Activated CD4-positive, alpha-beta T cell treated with anti-CD3 and anti-CD28 coated beads, Interleukin-10, Interleukin-2, amounts not matched to agents 100 ng/mL and 50 ng/mL, durations not matched to agents 16 hours and 8 hours (primary cell): ENCODE results near the gene ASPHD2.
A peak's percentile ranks its signal among the peaks of the same experiment; 100 is the strongest.

Experiments used
- DNase-seq: peaks from one replicate; pipeline ENCODE4 v3.0.0-alpha.2; 2020

ASPHD2 gene

DNA sequence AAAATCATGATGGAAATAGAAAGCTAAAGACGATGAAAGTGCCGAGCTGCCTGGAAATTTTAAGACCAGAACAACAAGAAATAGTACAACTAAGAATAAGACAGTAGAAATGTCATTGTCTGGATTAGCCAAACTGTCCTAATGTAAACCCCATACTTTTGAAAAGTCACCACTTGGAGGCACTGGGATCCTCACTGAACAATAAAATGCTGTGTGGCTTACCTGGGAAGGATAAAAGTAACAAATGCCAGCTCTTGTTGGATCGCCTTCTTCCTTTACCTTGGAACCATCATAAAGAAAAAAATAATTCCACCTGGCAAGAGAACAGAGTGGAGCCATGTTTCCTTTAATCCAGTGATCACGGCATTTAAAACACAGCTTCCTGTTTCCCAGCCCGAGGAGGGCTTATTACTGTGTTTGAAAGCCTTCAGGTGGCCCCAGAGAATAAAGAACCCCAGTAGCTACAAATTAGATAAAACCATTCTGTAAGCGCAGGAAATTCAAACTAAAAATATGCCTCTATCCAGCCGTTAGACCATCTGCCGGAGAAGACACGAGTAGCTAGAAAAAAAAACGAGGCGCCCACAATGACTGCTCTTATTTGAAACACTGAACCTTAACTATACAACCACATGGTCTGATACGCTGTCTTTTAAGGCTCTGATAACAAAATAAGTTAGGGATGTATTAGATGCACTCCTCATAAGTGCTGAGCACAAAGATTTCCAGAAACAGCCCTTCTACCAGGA is 50.2 kb downstream of the ASPHD2 start:
- peak; percentile 19 for DNase-seq

DNA sequence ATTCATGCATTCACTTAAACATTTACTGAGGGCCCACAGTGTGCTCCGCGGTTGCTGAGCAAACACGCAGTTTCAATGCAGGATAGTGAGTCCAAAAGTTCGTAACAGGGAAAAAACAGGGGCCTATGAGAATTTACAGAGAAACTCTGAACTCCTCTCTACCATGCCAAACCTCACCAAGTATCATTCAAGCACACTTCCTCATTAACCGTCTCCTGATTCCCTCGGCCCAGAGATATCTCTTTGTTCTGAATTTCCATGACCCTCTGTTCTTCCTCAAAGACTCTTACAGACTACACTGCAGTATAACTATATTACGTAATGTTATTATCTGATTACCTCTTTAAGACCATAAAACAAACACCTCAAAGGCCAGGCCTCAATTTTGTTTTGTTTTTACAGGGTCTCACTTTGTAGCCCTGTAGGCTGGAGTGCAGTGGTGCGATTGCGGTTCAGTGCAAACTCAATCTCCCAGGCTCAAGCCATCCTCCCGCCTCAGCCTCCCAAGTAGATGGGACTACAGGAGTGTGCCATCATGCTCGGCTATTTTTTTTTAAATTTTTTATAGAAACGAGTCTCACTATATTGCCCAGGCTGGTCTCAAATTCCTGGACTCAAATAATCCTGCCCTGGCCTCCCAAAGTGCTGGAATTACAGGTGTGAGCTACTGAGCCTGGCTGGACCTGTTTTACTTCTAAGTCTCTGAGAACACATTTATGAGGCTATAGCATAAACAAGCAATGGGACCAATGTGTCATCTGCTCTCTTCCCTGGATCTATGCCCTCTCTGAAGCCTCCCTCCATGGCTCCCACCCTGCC is 50.9 kb downstream of the ASPHD2 start:
- peak; percentile 26 for DNase-seq

DNA sequence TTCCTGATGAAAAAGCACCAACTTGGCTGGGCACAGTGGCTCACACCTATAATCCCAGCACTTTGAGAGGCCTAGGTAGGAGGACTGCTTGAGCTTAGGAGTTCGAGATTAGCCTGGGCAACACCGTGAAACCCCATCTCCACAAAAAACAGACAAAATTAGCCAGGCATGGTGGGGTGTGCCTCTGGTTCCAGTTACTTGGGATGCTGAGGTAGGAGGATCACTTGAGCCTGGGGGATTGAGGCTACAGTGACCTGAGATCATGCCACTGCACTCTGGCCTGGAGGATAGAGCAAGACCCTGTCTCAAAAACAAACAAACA is 51.5 kb downstream of the ASPHD2 start:
- DNase-seq: no peak

DNA sequence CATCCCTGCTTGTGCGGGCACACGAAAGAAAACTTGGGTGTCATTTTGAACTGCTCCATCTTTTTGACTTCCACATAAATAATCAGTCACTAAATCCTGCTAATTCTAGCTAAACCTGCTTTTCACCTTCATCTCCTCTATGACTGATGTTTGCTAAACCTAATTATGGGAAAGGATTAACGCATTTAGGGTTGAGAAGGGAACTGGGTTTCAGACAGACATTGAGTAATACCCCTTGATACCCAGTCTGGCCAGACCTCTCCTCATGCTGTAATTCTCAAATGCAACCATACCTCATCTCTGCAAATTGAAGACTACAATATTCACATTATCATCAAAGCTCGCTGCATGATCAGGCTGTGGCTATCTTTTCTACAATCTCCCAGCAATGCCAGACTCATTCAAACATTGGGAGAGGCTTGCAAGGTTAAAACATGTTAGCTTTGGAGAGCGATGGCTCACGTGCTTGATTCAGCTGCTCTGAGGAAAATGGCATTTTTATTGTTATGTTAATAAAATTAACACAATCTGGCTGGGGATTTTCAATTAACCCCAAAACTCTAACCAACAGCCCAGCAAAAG is 52.1 kb downstream of the ASPHD2 start:
- DNase-seq: no peak

DNA sequence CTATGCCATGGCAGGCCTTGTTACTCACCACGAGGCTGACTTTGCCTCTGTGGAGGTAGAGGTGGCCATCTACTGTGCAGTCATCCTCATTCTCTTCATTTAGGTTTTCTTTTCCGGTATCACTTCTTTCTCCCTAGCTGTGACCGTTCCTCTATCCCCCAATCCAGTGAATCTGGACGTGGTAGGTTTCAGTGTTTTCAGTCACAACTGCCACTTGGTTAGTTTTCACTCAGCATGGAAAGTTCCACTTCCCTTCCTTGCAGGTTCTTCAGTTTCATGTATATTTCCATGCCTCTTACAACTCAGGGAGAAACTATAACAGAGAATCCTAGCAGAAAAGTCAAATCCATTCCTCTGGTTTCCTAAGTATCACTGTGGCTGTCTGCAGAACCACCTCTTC is 52.6 kb downstream of the ASPHD2 start:
- peak; percentile 66 for DNase-seq

DNA sequence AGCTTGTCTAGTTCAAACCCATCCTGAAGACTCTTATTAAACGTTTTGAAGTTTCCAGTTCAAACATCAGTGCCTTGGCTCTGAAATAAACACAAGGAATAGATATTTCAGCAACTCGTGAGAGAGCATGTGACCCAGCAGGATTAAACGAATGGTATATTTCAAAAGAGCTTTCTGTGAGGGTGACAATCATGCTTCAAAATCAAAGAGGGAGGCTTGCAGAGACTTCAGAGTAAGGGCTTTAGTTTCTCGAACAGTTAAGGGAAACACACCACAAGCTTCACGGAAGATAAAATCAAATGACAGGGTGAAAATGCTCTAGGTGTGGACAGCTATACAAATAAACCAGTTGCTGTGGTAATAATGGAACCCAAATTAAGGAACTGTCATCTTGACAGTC is 53.1 kb downstream of the ASPHD2 start:
- peak; percentile 31 for DNase-seq

DNA sequence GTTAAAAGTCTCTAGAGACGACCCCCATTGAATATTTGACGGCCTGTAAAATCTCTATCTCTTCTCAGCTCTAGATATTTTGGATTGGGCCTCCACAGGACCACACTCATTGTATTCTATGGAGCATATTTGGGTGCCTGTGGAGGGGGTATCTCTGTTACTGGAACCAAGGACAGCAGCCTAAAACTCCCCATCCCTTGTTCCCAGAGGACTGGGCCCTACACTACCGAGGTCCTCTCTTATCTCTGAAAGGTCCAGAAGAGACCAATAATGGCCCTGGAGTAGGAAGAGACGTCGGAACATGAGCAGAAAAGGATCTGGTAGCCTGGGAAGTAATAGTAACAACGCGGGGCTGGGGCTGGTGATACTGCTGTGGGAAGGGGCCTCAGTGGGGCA is 54.0 kb downstream of the ASPHD2 start:
- no peak for DNase-seq

DNA sequence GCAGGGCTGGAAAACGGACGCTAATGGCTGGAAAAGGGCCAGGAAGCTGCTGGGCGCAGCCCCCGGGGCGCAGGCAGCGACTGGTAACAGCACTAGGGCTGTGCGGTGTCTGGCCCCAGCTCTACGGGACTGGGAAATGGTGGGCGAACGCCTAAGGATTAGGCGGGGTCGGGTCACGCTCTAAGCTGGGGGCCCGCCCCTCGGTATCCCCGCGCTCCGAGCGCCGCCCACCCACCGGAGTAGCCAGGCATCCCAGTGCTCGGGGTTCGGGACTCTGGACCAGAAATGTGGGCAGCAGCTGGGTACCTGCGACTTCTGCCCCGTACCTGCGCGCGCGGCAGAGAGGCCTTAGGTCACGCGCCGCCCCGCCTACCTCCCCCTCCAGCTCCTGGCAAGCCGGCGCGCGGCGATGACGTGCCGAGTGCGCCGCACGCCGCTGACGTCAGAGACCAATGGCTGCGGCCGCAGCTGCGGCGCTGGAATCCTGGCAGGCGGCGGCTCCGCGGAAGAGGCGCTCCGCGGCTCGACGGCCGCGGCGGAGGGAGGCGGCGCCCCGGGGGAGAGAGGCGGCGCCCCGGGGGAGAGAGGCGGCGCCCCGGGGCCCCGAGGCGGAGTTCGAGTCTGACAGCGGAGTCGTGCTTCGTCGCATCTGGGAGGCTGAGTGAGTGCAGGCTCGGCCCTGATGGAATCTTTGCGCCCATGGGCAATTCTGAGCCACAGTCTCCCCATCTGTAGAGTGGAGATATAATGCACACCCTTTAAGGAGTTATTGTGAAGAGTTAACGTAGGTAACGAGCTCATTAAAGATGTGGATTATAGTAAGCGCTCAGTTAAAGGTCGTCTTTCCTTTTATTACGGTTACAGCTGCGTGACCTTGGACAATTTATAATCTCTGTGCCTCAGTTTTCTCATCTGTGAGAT is 54.6 kb downstream of the ASPHD2 start, which contains the start of the genes HPS4 and SRRD:
HPS4 (minus strand) TSS at position 345 of the 921 bp plus-strand sequence. CDS start 2,021 bp downstream, outside the sequence.
SRRD (plus strand) TSS at position 439 of the 921 bp plus-strand sequence; CDS start at position 453, 14 bp downstream.
- DNase-seq: peak; percentile 94

DNA sequence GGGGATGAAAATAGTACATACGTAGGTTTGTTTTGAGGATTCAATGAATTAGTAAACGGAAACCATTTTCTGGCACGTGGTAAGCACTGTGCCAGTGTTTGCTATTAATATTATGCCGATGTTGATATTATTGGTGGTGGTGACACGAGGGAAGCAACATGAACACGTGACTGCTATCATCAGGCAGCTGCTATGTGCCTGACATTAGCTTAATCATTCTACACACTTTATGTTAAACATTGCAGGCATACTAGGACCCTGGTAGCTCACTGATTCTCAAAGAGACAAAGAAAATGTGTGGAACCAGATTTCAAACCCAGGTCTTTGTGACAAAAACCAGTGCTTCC is 55.3 kb downstream of the ASPHD2 start:
- DNase-seq: peak; percentile 35

DNA sequence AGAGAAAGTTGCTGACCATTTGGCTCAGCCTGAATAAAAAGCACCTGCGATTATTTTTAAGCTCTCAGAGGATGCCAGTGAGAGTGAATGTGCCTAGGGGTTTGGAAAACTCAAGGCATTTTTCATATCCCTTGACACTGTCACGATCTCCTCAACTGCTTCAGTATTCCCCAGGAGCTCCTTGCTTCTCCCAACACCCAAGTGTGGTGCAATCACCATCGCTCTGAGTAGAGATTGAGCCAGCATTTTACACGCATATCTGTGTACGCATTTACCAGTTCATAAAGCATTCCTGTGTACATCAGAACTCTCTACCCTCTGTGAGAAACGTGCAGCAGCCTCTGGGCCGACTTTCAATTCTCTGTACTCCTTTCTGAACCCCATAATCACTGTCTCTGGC is 56.0 kb downstream of the ASPHD2 start:
- DNase-seq: no peak

DNA sequence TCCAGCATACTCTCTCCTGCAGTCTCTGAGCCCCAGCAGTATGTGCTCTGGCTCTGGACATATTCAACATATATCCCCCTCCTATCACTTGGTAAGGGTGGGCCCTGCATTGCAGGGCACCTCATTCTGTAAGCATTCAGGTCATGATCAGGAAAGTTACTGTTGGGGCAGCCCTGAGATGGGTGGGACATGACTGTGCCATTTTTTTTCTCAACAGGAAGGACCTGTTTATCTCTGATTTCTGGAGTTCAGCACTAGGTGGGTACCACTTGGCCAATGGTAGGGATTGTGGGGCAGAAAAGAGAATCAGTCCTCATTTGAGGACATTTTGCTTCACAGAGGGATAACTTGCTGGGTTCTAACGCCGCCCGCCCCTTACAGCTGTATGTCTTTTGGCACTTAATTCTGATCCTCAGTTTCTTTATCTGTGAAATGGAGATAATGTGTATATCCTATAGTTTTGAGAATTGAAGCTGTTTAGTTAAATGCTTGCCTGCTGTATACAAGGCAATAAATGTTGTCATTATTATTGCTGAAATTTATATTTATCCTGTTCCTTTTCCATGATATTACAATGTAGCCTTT is 56.8 kb downstream of the ASPHD2 start:
- no peak for DNase-seq

DNA sequence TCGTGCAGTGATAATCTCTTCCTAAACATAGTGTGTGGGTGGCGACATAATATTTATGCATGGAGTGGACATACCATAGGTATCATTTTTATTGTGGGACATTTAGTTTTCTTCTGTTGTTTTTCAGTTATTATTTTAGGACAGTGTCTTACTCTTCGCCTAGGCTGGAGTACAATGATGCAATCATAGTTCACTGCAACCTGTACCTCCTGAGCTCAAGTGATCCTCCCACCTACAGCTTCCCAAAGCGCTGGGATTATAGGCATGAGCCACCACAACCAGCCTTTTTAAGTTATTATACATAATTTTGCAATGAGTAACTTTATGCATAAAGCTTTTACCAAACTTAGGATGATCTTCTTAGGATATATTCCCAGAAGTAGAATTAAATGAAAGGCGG is 57.3 kb downstream of the ASPHD2 start:
- no peak for DNase-seq

DNA sequence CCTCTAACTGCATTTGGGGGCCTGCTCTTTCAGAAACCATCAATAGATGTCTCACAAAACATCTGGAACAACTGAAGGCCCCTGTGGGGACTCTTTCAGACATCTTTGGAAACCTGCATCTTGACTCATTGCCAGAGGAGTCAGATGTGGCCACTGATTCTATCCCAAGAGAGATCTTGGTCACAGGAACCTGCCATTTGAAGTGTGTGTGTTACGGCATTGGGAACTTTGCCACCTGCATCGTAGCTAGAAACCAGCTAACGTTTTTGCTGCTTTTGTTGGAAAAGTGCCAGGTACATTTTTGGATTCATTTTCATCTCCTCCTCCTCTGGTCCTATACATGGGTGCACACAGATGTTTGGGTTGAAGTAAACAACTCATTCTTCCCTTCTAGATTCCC is 58.9 kb downstream of the ASPHD2 start:
- no peak for DNase-seq

DNA sequence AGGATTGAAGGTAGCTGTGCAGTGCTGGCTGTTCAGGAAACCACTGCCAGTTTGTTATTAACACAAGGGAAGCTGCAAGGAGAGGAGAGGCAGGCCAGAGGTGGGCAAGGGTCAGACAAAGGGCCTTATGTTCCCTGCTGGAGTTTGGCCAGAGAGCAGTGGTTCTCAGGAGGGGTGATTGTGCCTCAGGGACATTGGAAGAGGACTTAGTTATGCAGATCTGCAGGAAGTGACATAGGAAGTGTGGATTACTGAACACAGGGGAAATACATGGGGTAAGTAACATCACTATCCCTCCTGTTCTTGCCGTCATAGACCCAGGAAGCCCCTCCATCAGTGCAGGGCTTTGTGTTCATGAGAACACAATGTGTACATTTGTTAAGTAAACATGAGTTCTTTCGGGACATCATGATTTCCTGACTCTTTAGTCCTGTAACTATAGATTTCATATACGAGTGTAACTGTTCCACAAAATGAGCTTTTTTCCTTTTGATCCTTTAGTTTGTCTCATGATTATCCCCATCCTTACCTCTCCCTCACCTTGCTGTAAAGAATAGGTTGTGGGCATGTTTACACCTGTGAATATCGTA is 60.5 kb downstream of the ASPHD2 start:
- no peak for DNase-seq

DNA sequence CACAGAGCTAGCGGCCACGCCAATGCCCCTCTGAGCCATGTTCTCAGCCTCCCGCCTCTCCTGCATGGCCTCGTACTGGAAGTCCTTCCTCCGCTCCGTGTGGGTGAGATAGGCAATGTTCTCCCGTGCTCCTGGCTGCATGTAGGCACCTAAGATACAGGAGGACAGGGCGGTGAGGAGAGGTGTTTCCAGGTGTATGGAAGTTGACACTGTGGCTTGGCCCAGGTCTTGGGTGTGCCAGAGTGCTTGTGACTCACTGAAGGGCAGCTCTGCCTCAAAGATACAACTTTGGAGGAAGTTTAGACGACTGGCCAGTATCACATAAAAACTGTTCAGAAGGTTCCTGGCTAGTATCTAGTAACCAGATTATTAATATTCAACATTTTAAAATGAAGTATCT is 63.2 kb downstream of the ASPHD2 start:
- DNase-seq: no peak

DNA sequence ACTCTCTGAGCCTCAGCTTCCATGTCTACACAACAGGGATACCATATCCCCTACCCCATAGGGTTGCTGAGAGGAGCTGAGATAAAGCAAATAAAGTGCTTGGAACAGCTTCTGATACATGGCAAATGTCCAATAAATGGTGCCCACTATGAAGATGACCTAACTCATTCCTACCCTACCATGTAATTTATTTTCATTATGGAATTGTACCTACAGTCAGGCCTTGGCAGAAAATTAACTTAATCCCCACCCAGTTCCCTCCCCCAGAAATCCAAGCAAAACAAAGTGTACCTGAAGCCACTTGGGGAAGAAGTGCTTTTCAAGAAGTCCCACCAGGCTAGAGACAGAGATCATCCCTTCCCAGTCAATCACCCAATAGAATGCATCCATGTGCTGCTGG is 65.4 kb downstream of the ASPHD2 start:
- DNase-seq: no peak
